GM12878 (cell line): Measurements from ENCODE around the gene OR1B1. TPM values are rescaled to one million over a fixed set of nuclear protein-coding genes. Genes with fewer than 3 reads are reported as not detected.
A peak's percentile ranks its signal among the peaks of the same experiment; 100 is the strongest.

Source experiments
- ATAC-seq: fragments of 200-7000 bp; cut with Tn5 transposase; 3 replicates; pipeline ENCODE4 v1.9.1; 2020; ENCODE audit warnings: mild to moderate bottlenecking, moderate library complexity
- BruUV-seq: library from RNA; stranded (reverse); fragments of 400-500 nt; replicated peaks from 2 replicates; lab custom pipeline; 2021; lab: Mats Ljungman, UMichigan
- CTCF ChIA-PET: fragments of 300-600 bp; sonication (Branson Sonifier 250); formaldehyde crosslinking; extraction: SDS; loops from one replicate; lab custom pipeline; 2021; ENCODE audit warnings: inconsistent platforms; lab: Yijun Ruan, JAX
- POLR2A ChIA-PET: fragments of 350-600 bp; formaldehyde crosslinking; extraction: SDS; loops from one replicate; lab custom pipeline; 2021; ENCODE audit warnings: inconsistent platforms; lab: Charles Lee
- RAD21 ChIA-PET: fragments of 300-600 bp; sonication (Branson Sonifier 250); formaldehyde crosslinking; loops from one replicate; lab custom pipeline; 2023; ENCODE audit warnings: antibody characterized with exemption; ENCODE audit not compliant: unreplicated experiment; lab: Charles Lee
- SMC1A ChIA-PET: fragments of 300-600 bp; sonication (Branson Sonifier 250); formaldehyde crosslinking; loops from one replicate; lab custom pipeline; 2023; ENCODE audit not compliant: unreplicated experiment, uncharacterized antibody; lab: Charles Lee
- DNase-seq: peaks from one replicate; pipeline ENCODE4 v3.0.0-alpha.2; 2011; ENCODE audit warnings: low read depth, low spot score
- FAIRE-seq: peaks from 3 replicates; lab custom pipeline; 2011; peaks lifted over from hg19 to GRCh38; lab: Jason Lieb, UNC
- H2AFZ ChIP-seq: 2 replicates; pipeline ENCODE4 v1.6.0; 2011; ENCODE audit warnings: low read depth, low read length, control low read depth; ENCODE audit not compliant: control insufficient read depth
- H3K27ac ChIP-seq: 2 replicates; pipeline ENCODE4 v1.5.1; 2011; ENCODE audit warnings: control low read depth; ENCODE audit not compliant: control insufficient read depth, insufficient read depth
- H3K27me3 ChIP-seq, 2 experiments: replicated peaks in 1 of 2; 2 replicates each; pipeline versions ENCODE4 v1.6.0 to v1.6.1; 2011; ENCODE audit warnings: low read length in 1 of 2; ENCODE audit not compliant: control insufficient read depth in 2 of 2, insufficient read depth in 2 of 2
- H3K36me3 ChIP-seq, 2 experiments: 2 replicates each; pipeline ENCODE4 v1.5.1; 2011; ENCODE audit warnings: low read length in 1 of 2; ENCODE audit not compliant: control insufficient read depth in 2 of 2, insufficient read depth in 2 of 2
- H3K4me1 ChIP-seq: 2 replicates; pipeline ENCODE4 v1.6.1; 2011; ENCODE audit warnings: mild to moderate bottlenecking, low read length, moderate library complexity, mixed read lengths; ENCODE audit not compliant: control insufficient read depth, insufficient read depth
- H3K4me2 ChIP-seq: 2 replicates; pipeline ENCODE4 v1.6.0; 2011; ENCODE audit warnings: control low read depth; ENCODE audit not compliant: control insufficient read depth, insufficient read depth
- H3K4me3 ChIP-seq: fragments of 200-600 bp; sonication (generic); 2 replicates; pipeline ENCODE4 v1.5.1; 2016
- H3K79me2 ChIP-seq: 2 replicates; pipeline ENCODE4 v1.6.0; 2011; ENCODE audit warnings: low read length; ENCODE audit not compliant: control insufficient read depth, insufficient read depth
- H3K9ac ChIP-seq: 2 replicates; pipeline ENCODE4 v1.8.0; 2011; ENCODE audit warnings: low read length, control low read depth, mixed read lengths; ENCODE audit not compliant: control insufficient read depth, insufficient read depth
- H3K9me3 ChIP-seq: replicated peaks from 3 replicates; pipeline ENCODE4 v1.5.1; 2011; ENCODE audit warnings: mild to moderate bottlenecking, low read length; ENCODE audit not compliant: control insufficient read depth, insufficient read depth
- H4K20me1 ChIP-seq: 2 replicates; pipeline ENCODE4 v1.6.0; 2011; ENCODE audit not compliant: control insufficient read depth, insufficient read depth
- CBX3 ChIP-seq: fragments of 200-600 bp; sonication (generic); IDR thresholded peaks from 2 replicates; pipeline ENCODE4 v1.6.1; 2016; ENCODE audit warnings: low read depth, borderline replicate concordance
- CREB1 ChIP-seq: IDR thresholded peaks from 2 replicates; pipeline ENCODE4 v1.6.1; 2012; ENCODE audit warnings: low read depth, mild to moderate bottlenecking, inconsistent platforms
- ESRRA ChIP-seq: IDR thresholded peaks from 2 replicates; pipeline ENCODE4 v1.6.1; 2012; ENCODE audit warnings: mild to moderate bottlenecking, low read length, improper control_type of control experiment
- EZH2 ChIP-seq: IDR thresholded peaks from 2 replicates; pipeline ENCODE4 v1.6.1; 2012; ENCODE audit warnings: low read depth, mild to moderate bottlenecking, control low read depth, inconsistent platforms, low read length, borderline replicate concordance; ENCODE audit not compliant: control insufficient read depth
- GATAD2B ChIP-seq: fragments of 450-650 bp; conservative IDR thresholded peaks from 2 replicates; pipeline ENCODE4 v1.6.1; 2017; ENCODE audit warnings: low read depth, mild to moderate bottlenecking, moderate library complexity
- IKZF2 ChIP-seq, 2 experiments: fragments of 450-650 bp; IDR thresholded peaks; 2 replicates each; pipeline ENCODE4 v1.6.1; 2017; ENCODE audit warnings: mild to moderate bottlenecking in 2 of 2, moderate library complexity in 2 of 2
- NR2F1 ChIP-seq: fragments of 450-650 bp; conservative IDR thresholded peaks from 2 replicates; pipeline ENCODE4 v1.6.1; 2017; ENCODE audit warnings: mild to moderate bottlenecking
- PML ChIP-seq: IDR thresholded peaks from 2 replicates; pipeline ENCODE4 v1.6.1; 2012; ENCODE audit warnings: low read length, inconsistent platforms
- TCF3 ChIP-seq: IDR thresholded peaks from 2 replicates; pipeline ENCODE4 v1.6.1; 2012; ENCODE audit warnings: low read depth, mild to moderate bottlenecking, low read length, borderline replicate concordance; ENCODE audit not compliant: insufficient read depth
- YBX1 ChIP-seq: fragments of 450-650 bp; IDR thresholded peaks from 2 replicates; pipeline ENCODE4 v1.6.1; 2016; ENCODE audit warnings: antibody characterized with exemption
- ZBED1 ChIP-seq: IDR thresholded peaks from 2 replicates; pipeline ENCODE4 v1.6.1; 2016; ENCODE audit warnings: borderline replicate concordance
- ZBTB40 ChIP-seq: fragments of 450-650 bp; IDR thresholded peaks from 2 replicates; pipeline ENCODE4 v1.6.1; 2016; ENCODE audit warnings: mild to moderate bottlenecking, moderate library complexity, borderline replicate concordance
- WGBS: methylation state at CpG from one replicate; pipeline ENCODE4 v1.1.6; 2016; ENCODE audit warnings: low lambda C conversion rate; ENCODE audit not compliant: insufficient replicate concordance, insufficient coverage; ENCODE audit errors: missing lambda C conversion rate; 5-methylcytosine and 5-hydroxymethylcytosine counted together
- in situ Hi-C: fragments of 300-500 bp; cut with MboI; formaldehyde crosslinking; loops from 9 replicates; pipeline ENCODE4 v1.14.3; 2018; ENCODE audit warnings: mixed read lengths
- intact Hi-C: fragments of 100-400 bp; cut with micrococcal nuclease; formaldehyde crosslinking; loops from one replicate; pipeline ENCODE4 v1.14.2; 2022; ENCODE audit not compliant: unreplicated experiment
- polyA plus RNA-seq, 11 experiments: library from polyadenylated mRNA; depleted of rRNA in 4 of 11; unstranded in 6 of 11; stranded (reverse) in 5 of 11; fragments of >200 nt; fragmentation: Nextera tagmentation in 4 of 11; fragmentation: Illumina TruSeq in 1 of 11; extraction: Ambion mirVana in 4 of 11; extraction: Trizol in 1 of 11; gene quantifications; 1 replicate in 1 of 11; 2 replicates in 10 of 11; pipeline versions ENCODE4 v1.2.1 to v1.2.3, GENCODE V29; 2011 to 2016; ENCODE audit warnings: inconsistent platforms in 2 of 11, missing spikeins in 2 of 11, low read depth in 1 of 11
- total RNA-seq, 4 experiments: library from RNA; depleted of rRNA in 3 of 4; stranded (reverse); fragments of >200 nt in 3 of 4; fragmentation: Illumina TruSeq in 1 of 4; extraction: Trizol in 1 of 4; gene quantifications; 2 replicates each; pipeline versions ENCODE4 v1.2.1 to v1.2.3, GENCODE V29; 2013 to 2021

Gene OR1B1
- total and polyA plus RNA-seq, 10 of the 15 experiments (the other 5 are each of a cell fraction or from before 2014, with no cell fraction given) = not detected

- WGBS = 4% methylated on average over 1 of the region's 1 CpG
- Histone ChIP-seq H3K4me2 (no peak within 1 kb of the TSS), H2AFZ (no peak within 1 kb of the TSS), H3K4me3 (no peak within 1 kb of the TSS), H3K9me3 (no peaks in the 10 kb centered on the region), H4K20me1 (no peaks in the 10 kb centered on the region), H3K27ac (no peak within 1 kb of the TSS), H3K27me3 (no peaks in the 10 kb centered on the region; a peak in 1 of 4 replicates), H3K36me3 (no peaks in the 10 kb centered on the region), H3K79me2 (no peaks in the 10 kb centered on the region), H3K9ac (no peak within 1 kb of the TSS), H3K4me1 (no peaks in the 10 kb centered on the region)
- ChIA-PET POLR2A (no interaction called here), CTCF (no interaction called here), RAD21 (no interaction called here), SMC1A (no interaction called here)
- DNase-seq (no peak), FAIRE-seq (no peak), ATAC-seq (no peak)
- BruUV-seq = no TSS peak
- intact Hi-C loops = no loop called here
- TF ChIP-seq ZBTB40 (peak; percentile 42; the same call in 1 of the 2 replicates), GATAD2B (no peak)
- in situ Hi-C loops = no loop called here
Observed at GRCh38 chr9:122614362-122614761, 43.1 kb downstream of the OR1B1 start, which contains the start of gene OR1Q1. Gene OR1Q1 (plus strand): TSS chr9:122614738. CDS start chr9:122614738, 0 bp downstream.

GRCh38 chr9:122609804-122610203, 47.6 kb downstream of the OR1B1 start:
- no peaks in the 10 kb centered on the region for H3K36me3 ChIP-seq
- ChIA-PET RAD21 (no interaction called here), CTCF (no interaction called here)
- TF ChIP-seq PML (no peak), NR2F1 (no peak), TCF3 (no peak), CREB1 (no peak), YBX1 (no peak), ESRRA (no peak), IKZF2 (IDR thresholded peaks at IDR 0.05) (no peak), CBX3 (no peak), EZH2 (no peak), ZBED1 (no peak)
- TF ChIP-seq, all 136 proteins: peak for 0
- in situ Hi-C loops = no loop called here
- Histone ChIP-seq H3K9me3 (no peaks in the 10 kb centered on the region), H2AFZ (no peak overlapping the region), H3K9ac (no peak overlapping the region), H3K4me1 (no peaks in the 10 kb centered on the region), H3K27ac (no peak overlapping the region), H4K20me1 (no peaks in the 10 kb centered on the region), H3K79me2 (no peaks in the 10 kb centered on the region), H3K4me2 (no peak overlapping the region), H3K4me3 (no peak overlapping the region), H3K27me3 (no peaks in the 10 kb centered on the region; a peak in 1 of 4 replicates)
- DNase-seq (no peak), ATAC-seq (no peak), FAIRE-seq (no peak)
- no TSS peak for BruUV-seq
- WGBS = 41% methylated on average over 4 of the region's 4 CpGs
- intact Hi-C loops = no loop called here
- SMC1A ChIA-PET = no interaction called here
- POLR2A ChIA-PET = no interaction called here
